ENCODE data around the gene GTSF1L. TPM values are rescaled to one million over a fixed set of nuclear protein-coding genes. Genes with fewer than 3 reads are reported as not detected.

Gene GTSF1L
- polyA plus RNA-seq = not detected

GRCh38 chr20:43726811-43727338 is at the start of gene GTSF1L:
Gene GTSF1L (minus strand): TSS chr20:43727002. CDS start chr20:43726694, 308 bp downstream.
- no peaks in the 10 kb centered on the region for H3K4me1 ChIP-seq (ENCODE audit: control insufficient read depth in 2 of 2, insufficient read depth in 2 of 2, low read length in 1 of 2)
- no peak within 1 kb of the TSS for H3K27ac ChIP-seq (ENCODE audit: low read depth in 2 of 2, low read length in 1 of 2)
- H3K4me3 ChIP-seq (ENCODE audit: low read depth in 1 of 2, low read length in 2 of 2) = no peak within 1 kb of the TSS
- peaks cover 0 to 4% of the 10 kb centered on the region in 2 donors for H3K9me3 ChIP-seq (ENCODE audit: control insufficient read depth in 2 of 2, insufficient read depth in 1 of 2, low read depth in 1 of 2, low read length in 1 of 2)
- H3K36me3 ChIP-seq (ENCODE audit: control insufficient read depth in 2 of 2, insufficient read depth in 2 of 2, low read length in 1 of 2) = no peaks in the 10 kb centered on the region
- H3K27me3 ChIP-seq (ENCODE audit: control insufficient read depth in 1 of 2, insufficient read depth in 2 of 2, low read length in 2 of 2) = no peaks in the 10 kb centered on the region
- WGBS, 2 donors = 73 to 82% methylated on average over 11 of the region's 11 CpGs

- Histone ChIP-seq H3K27me3 (ENCODE audit: control insufficient read depth in 1 of 2, insufficient read depth in 2 of 2, low read length in 2 of 2) (no peaks in the 10 kb centered on the region), H3K4me3 (ENCODE audit: low read depth in 1 of 2, low read length in 2 of 2) (no peak overlapping the region), H3K27ac (ENCODE audit: low read depth in 2 of 2, low read length in 1 of 2) (no peak overlapping the region), H3K4me1 (ENCODE audit: control insufficient read depth in 2 of 2, insufficient read depth in 2 of 2, low read length in 1 of 2) (no peaks in the 10 kb centered on the region), H3K9me3 (ENCODE audit: control insufficient read depth in 2 of 2, insufficient read depth in 1 of 2, low read depth in 1 of 2, low read length in 1 of 2) (peaks cover 3 to 6% of the 10 kb centered on the region in 2 donors), H3K36me3 (ENCODE audit: control insufficient read depth in 2 of 2, insufficient read depth in 2 of 2, low read length in 1 of 2) (no peaks in the 10 kb centered on the region)
- WGBS, 2 donors = 81 to 87% methylated on average over 10 of the region's 10 CpGs
These were observed 48.0 kb upstream of the GTSF1L start for GRCh38 chr20:43774754-43775153.

GRCh38 chr20:43771503-43772190 is 44.8 kb upstream of the GTSF1L start:
- H3K27me3 ChIP-seq (ENCODE audit: control insufficient read depth in 1 of 2, insufficient read depth in 2 of 2, low read length in 2 of 2) = no peaks in the 10 kb centered on the region
- H3K27ac ChIP-seq (ENCODE audit: low read depth in 2 of 2, low read length in 1 of 2) = no peak overlapping the region
- H3K9me3 ChIP-seq (ENCODE audit: control insufficient read depth in 2 of 2, insufficient read depth in 1 of 2, low read depth in 1 of 2, low read length in 1 of 2) = no peaks in the 10 kb centered on the region
- WGBS, 2 donors = 92 to 93% methylated on average over 9 of the region's 9 CpGs
- H3K4me1 ChIP-seq (ENCODE audit: control insufficient read depth in 2 of 2, insufficient read depth in 2 of 2, low read length in 1 of 2) = no peaks in the 10 kb centered on the region
- no peaks in the 10 kb centered on the region for H3K36me3 ChIP-seq (ENCODE audit: control insufficient read depth in 2 of 2, insufficient read depth in 2 of 2, low read length in 1 of 2)
- no peak overlapping the region for H3K4me3 ChIP-seq (ENCODE audit: low read depth in 1 of 2, low read length in 2 of 2)

- H3K4me1 ChIP-seq (ENCODE audit: control insufficient read depth in 2 of 2, insufficient read depth in 2 of 2, low read length in 1 of 2) = no peaks in the 10 kb centered on the region
- no peak overlapping the region for H3K27ac ChIP-seq (ENCODE audit: low read depth in 2 of 2, low read length in 1 of 2)
- WGBS, 2 donors = 67 to 77% methylated on average over 3 of the region's 3 CpGs
- no peaks in the 10 kb centered on the region for H3K27me3 ChIP-seq (ENCODE audit: control insufficient read depth in 1 of 2, insufficient read depth in 2 of 2, low read length in 2 of 2)
- H3K9me3 ChIP-seq (ENCODE audit: control insufficient read depth in 2 of 2, insufficient read depth in 1 of 2, low read depth in 1 of 2, low read length in 1 of 2) = no peaks in the 10 kb centered on the region
- H3K4me3 ChIP-seq (ENCODE audit: low read depth in 1 of 2, low read length in 2 of 2) = no peak overlapping the region
- H3K36me3 ChIP-seq (ENCODE audit: control insufficient read depth in 2 of 2, insufficient read depth in 2 of 2, low read length in 1 of 2) = no peaks in the 10 kb centered on the region
These were observed 43.5 kb upstream of the GTSF1L start for GRCh38 chr20:43770342-43770741.

- Histone ChIP-seq H3K36me3 (ENCODE audit: control insufficient read depth in 2 of 2, insufficient read depth in 2 of 2, low read length in 1 of 2) (no peaks in the 10 kb centered on the region), H3K4me1 (ENCODE audit: control insufficient read depth in 2 of 2, insufficient read depth in 2 of 2, low read length in 1 of 2) (no peaks in the 10 kb centered on the region), H3K9me3 (ENCODE audit: control insufficient read depth in 2 of 2, insufficient read depth in 1 of 2, low read depth in 1 of 2, low read length in 1 of 2) (no peaks in the 10 kb centered on the region), H3K27ac (ENCODE audit: low read depth in 2 of 2, low read length in 1 of 2) (no peak overlapping the region), H3K4me3 (ENCODE audit: low read depth in 1 of 2, low read length in 2 of 2) (no peak overlapping the region), H3K27me3 (ENCODE audit: control insufficient read depth in 1 of 2, insufficient read depth in 2 of 2, low read length in 2 of 2) (no peaks in the 10 kb centered on the region)
- WGBS, 2 donors = 32 to 35% methylated on average over 5 of the region's 5 CpGs
These were observed 41.1 kb upstream of the GTSF1L start for GRCh38 chr20:43767686-43768474.

GRCh38 chr20:43766917-43767316 is 40.1 kb upstream of the GTSF1L start:
- H3K4me3 ChIP-seq (ENCODE audit: low read depth in 1 of 2, low read length in 2 of 2) = no peak overlapping the region
- no peaks in the 10 kb centered on the region for H3K27me3 ChIP-seq (ENCODE audit: control insufficient read depth in 1 of 2, insufficient read depth in 2 of 2, low read length in 2 of 2)
- H3K4me1 ChIP-seq (ENCODE audit: control insufficient read depth in 2 of 2, insufficient read depth in 2 of 2, low read length in 1 of 2) = no peaks in the 10 kb centered on the region
- no peaks in the 10 kb centered on the region for H3K9me3 ChIP-seq (ENCODE audit: control insufficient read depth in 2 of 2, insufficient read depth in 1 of 2, low read depth in 1 of 2, low read length in 1 of 2)
- WGBS, 2 donors = 45 to 59% methylated on average over 9 of the region's 9 CpGs
- H3K27ac ChIP-seq (ENCODE audit: low read depth in 2 of 2, low read length in 1 of 2) = no peak overlapping the region
- no peaks in the 10 kb centered on the region for H3K36me3 ChIP-seq (ENCODE audit: control insufficient read depth in 2 of 2, insufficient read depth in 2 of 2, low read length in 1 of 2)

GRCh38 chr20:43766385-43766784 is 39.6 kb upstream of the GTSF1L start:
- H3K27ac ChIP-seq (ENCODE audit: low read depth in 2 of 2, low read length in 1 of 2) = no peak overlapping the region
- H3K9me3 ChIP-seq (ENCODE audit: control insufficient read depth in 2 of 2, insufficient read depth in 1 of 2, low read depth in 1 of 2, low read length in 1 of 2) = no peaks in the 10 kb centered on the region
- no peaks in the 10 kb centered on the region for H3K27me3 ChIP-seq (ENCODE audit: control insufficient read depth in 1 of 2, insufficient read depth in 2 of 2, low read length in 2 of 2)
- H3K4me3 ChIP-seq (ENCODE audit: low read depth in 1 of 2, low read length in 2 of 2) = no peak overlapping the region
- H3K36me3 ChIP-seq (ENCODE audit: control insufficient read depth in 2 of 2, insufficient read depth in 2 of 2, low read length in 1 of 2) = no peaks in the 10 kb centered on the region
- 31 to 49% methylated on average over 3 to 6 of the region's 6 CpGs for WGBS, 2 donors
- H3K4me1 ChIP-seq (ENCODE audit: control insufficient read depth in 2 of 2, insufficient read depth in 2 of 2, low read length in 1 of 2) = no peaks in the 10 kb centered on the region

GRCh38 chr20:43765916-43766315 is 39.1 kb upstream of the GTSF1L start:
- WGBS, 2 donors = 33 to 57% methylated on average over 7 of the region's 7 CpGs
- Histone ChIP-seq H3K27ac (ENCODE audit: low read depth in 2 of 2, low read length in 1 of 2) (no peak overlapping the region), H3K4me3 (ENCODE audit: low read depth in 1 of 2, low read length in 2 of 2) (no peak overlapping the region), H3K4me1 (ENCODE audit: control insufficient read depth in 2 of 2, insufficient read depth in 2 of 2, low read length in 1 of 2) (no peaks in the 10 kb centered on the region), H3K36me3 (ENCODE audit: control insufficient read depth in 2 of 2, insufficient read depth in 2 of 2, low read length in 1 of 2) (no peaks in the 10 kb centered on the region), H3K9me3 (ENCODE audit: control insufficient read depth in 2 of 2, insufficient read depth in 1 of 2, low read depth in 1 of 2, low read length in 1 of 2) (no peaks in the 10 kb centered on the region), H3K27me3 (ENCODE audit: control insufficient read depth in 1 of 2, insufficient read depth in 2 of 2, low read length in 2 of 2) (no peaks in the 10 kb centered on the region)

- 88 to 89% methylated on average over 7 of the region's 7 CpGs for WGBS, 2 donors
These were observed 36.1 kb upstream of the GTSF1L start for GRCh38 chr20:43762911-43763310.

More at GRCh38 chr20:43762911-43763310, 36.1 kb upstream of the GTSF1L start:
- Histone ChIP-seq H3K4me1 (ENCODE audit: control insufficient read depth in 2 of 2, insufficient read depth in 2 of 2, low read length in 1 of 2) (no peaks in the 10 kb centered on the region), H3K36me3 (ENCODE audit: control insufficient read depth in 2 of 2, insufficient read depth in 2 of 2, low read length in 1 of 2) (no peaks in the 10 kb centered on the region), H3K9me3 (ENCODE audit: control insufficient read depth in 2 of 2, insufficient read depth in 1 of 2, low read depth in 1 of 2, low read length in 1 of 2) (no peaks in the 10 kb centered on the region), H3K27me3 (ENCODE audit: control insufficient read depth in 1 of 2, insufficient read depth in 2 of 2, low read length in 2 of 2) (no peaks in the 10 kb centered on the region), H3K4me3 (ENCODE audit: low read depth in 1 of 2, low read length in 2 of 2) (no peak overlapping the region), H3K27ac (ENCODE audit: low read depth in 2 of 2, low read length in 1 of 2) (no peak overlapping the region)
